Liver (tissue), 3 donors: Measurements from ENCODE around the gene SLF1.

ENCODE experiments used
- CTCF ChIP-seq: fragments of 150-350 bp; IDR thresholded peaks from 2 replicates; pipeline ENCODE4 v1.5.1; 2017; ENCODE audit warnings: improper control_type of control experiment, low read depth, low read length; ENCODE audit not compliant: missing input control
- FOXA2 ChIP-seq: IDR thresholded peaks from 2 replicates; pipeline ENCODE4 v1.6.1; 2016; ENCODE audit warnings: antibody characterized with exemption
- JUND ChIP-seq, 2 donors: IDR thresholded peaks; 2 replicates each; pipeline ENCODE4 v1.6.1; 2016; ENCODE audit warnings: antibody characterized with exemption in 2 of 2
- RAD21 ChIP-seq, 2 donors: IDR thresholded peaks; 2 replicates each; pipeline ENCODE4 v1.6.1; 2016; ENCODE audit warnings: antibody characterized with exemption in 2 of 2, mild to moderate bottlenecking in 2 of 2
- TAF1 ChIP-seq: conservative IDR thresholded peaks from 2 replicates; pipeline ENCODE4 v1.6.1; 2016; ENCODE audit warnings: antibody characterized with exemption, mild to moderate bottlenecking
- YY1 ChIP-seq: IDR thresholded peaks from 2 replicates; pipeline ENCODE4 v1.6.1; 2016; ENCODE audit warnings: antibody characterized with exemption, mild to moderate bottlenecking
- TF ChIP-seq, protein P1 (sequence below): IDR thresholded peaks from 2 replicates; pipeline ENCODE4 v1.6.1; 2016; ENCODE audit warnings: antibody characterized with exemption
- TF ChIP-seq, protein P2 (sequence below): IDR thresholded peaks from 2 replicates; pipeline ENCODE4 v1.6.1; 2016; ENCODE audit warnings: antibody characterized with exemption, mild to moderate bottlenecking
- donor health status: healthy.
- donor health status: healthy.

- TF ChIP-seq CTCF (no peak), TAF1 (no peak), FOXA2 (no peak), YY1 (no peak), JUND (IDR thresholded peaks at IDR 0.05) (no peak), RAD21 (IDR thresholded peaks at IDR 0.05) (no peak)
- TF ChIP-seq, protein P1, sequence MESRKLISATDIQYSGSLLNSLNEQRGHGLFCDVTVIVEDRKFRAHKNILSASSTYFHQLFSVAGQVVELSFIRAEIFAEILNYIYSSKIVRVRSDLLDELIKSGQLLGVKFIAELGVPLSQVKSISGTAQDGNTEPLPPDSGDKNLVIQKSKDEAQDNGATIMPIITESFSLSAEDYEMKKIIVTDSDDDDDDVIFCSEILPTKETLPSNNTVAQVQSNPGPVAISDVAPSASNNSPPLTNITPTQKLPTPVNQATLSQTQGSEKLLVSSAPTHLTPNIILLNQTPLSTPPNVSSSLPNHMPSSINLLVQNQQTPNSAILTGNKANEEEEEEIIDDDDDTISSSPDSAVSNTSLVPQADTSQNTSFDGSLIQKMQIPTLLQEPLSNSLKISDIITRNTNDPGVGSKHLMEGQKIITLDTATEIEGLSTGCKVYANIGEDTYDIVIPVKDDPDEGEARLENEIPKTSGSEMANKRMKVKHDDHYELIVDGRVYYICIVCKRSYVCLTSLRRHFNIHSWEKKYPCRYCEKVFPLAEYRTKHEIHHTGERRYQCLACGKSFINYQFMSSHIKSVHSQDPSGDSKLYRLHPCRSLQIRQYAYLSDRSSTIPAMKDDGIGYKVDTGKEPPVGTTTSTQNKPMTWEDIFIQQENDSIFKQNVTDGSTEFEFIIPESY, result no peak
- TF ChIP-seq, protein P2, sequence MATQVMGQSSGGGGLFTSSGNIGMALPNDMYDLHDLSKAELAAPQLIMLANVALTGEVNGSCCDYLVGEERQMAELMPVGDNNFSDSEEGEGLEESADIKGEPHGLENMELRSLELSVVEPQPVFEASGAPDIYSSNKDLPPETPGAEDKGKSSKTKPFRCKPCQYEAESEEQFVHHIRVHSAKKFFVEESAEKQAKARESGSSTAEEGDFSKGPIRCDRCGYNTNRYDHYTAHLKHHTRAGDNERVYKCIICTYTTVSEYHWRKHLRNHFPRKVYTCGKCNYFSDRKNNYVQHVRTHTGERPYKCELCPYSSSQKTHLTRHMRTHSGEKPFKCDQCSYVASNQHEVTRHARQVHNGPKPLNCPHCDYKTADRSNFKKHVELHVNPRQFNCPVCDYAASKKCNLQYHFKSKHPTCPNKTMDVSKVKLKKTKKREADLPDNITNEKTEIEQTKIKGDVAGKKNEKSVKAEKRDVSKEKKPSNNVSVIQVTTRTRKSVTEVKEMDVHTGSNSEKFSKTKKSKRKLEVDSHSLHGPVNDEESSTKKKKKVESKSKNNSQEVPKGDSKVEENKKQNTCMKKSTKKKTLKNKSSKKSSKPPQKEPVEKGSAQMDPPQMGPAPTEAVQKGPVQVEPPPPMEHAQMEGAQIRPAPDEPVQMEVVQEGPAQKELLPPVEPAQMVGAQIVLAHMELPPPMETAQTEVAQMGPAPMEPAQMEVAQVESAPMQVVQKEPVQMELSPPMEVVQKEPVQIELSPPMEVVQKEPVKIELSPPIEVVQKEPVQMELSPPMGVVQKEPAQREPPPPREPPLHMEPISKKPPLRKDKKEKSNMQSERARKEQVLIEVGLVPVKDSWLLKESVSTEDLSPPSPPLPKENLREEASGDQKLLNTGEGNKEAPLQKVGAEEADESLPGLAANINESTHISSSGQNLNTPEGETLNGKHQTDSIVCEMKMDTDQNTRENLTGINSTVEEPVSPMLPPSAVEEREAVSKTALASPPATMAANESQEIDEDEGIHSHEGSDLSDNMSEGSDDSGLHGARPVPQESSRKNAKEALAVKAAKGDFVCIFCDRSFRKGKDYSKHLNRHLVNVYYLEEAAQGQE, result no peak
Measured at GRCh38 chr5:94711785-94712184, 93.3 kb downstream of the SLF1 start.
